Urothelium cell line (cell line): ENCODE results near the gene PWP2.
"Not testable (repeated sequence)": the region's sequence is repeated elsewhere in the genome, so short reads cannot be mapped to it uniquely, and the experiment has no call there.

Source experiments
- DNase-seq: peaks from one replicate; pipeline ENCODE4 v3.0.0; 2011; ENCODE audit warnings: low spot score, mixed read lengths
- FAIRE-seq: peaks from 2 replicates; lab custom pipeline; 2011; peaks lifted over from hg19 to GRCh38; lab: Jason Lieb, UNC

PWP2 gene

GRCh38 chr21:44107026-44107501 lies at the start of gene PWP2:
TSS of gene PWP2 (plus strand) at chr21:44107399. CDS start at chr21:44107417, 18 bp downstream.
- peak; percentile 73 for FAIRE-seq

GRCh38 chr21:44057960-44058651 lies 49.1 kb upstream of the PWP2 start:
- no peak for FAIRE-seq
- no peak for DNase-seq

More at GRCh38 chr21:44107026-44107501, at the start of gene PWP2:
- DNase-seq: not testable (repeated sequence)

GRCh38 chr21:44058652-44058964 lies 48.6 kb upstream of the PWP2 start:
- no peak for DNase-seq
- no peak for FAIRE-seq

DNA sequence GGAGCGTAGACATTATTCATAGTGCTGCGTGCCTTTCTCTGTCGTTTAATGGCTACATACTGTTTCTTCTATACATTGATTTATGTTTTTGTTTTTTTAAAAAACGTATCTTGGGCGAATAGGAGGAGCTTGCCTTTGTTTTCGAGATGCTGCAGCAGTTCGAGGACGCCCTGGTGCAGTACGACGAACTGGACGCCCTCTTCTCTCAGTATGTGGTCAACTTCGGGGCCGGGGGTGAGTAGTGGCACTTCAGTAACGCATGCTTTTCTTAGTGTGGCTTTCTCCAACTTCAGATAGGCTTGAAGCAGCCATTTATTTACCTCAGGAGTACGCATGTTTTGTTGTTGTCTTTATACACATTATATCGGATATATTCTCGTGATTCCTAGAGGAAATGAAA lies 48.2 kb upstream of the PWP2 start:
- no peak for DNase-seq
- no peak for FAIRE-seq

DNA sequence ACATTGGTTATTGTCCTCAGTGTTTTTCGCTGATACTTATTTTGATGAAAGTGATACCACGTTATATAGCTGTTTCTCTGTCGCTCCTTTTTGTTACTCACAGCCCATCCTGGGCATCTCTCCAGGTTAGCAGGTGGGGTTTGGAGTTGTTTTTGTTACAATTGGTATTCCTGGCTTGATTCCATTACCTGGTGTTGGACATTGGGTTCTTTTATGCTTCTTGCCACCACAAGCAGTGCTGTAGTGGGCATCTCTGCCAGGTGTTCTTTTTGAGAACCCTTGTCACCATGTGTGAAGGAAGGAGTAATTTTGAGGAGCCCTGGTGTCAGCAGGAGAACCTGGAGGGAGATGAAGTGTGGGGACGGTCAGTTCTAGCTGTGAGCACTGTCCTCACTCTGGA lies 47.5 kb upstream of the PWP2 start:
- DNase-seq (no peak), FAIRE-seq (no peak)

- no peak for FAIRE-seq
- no peak for DNase-seq
These were observed 44.8 kb upstream of the PWP2 start for GRCh38 chr21:44062380-44062779.

DNA sequence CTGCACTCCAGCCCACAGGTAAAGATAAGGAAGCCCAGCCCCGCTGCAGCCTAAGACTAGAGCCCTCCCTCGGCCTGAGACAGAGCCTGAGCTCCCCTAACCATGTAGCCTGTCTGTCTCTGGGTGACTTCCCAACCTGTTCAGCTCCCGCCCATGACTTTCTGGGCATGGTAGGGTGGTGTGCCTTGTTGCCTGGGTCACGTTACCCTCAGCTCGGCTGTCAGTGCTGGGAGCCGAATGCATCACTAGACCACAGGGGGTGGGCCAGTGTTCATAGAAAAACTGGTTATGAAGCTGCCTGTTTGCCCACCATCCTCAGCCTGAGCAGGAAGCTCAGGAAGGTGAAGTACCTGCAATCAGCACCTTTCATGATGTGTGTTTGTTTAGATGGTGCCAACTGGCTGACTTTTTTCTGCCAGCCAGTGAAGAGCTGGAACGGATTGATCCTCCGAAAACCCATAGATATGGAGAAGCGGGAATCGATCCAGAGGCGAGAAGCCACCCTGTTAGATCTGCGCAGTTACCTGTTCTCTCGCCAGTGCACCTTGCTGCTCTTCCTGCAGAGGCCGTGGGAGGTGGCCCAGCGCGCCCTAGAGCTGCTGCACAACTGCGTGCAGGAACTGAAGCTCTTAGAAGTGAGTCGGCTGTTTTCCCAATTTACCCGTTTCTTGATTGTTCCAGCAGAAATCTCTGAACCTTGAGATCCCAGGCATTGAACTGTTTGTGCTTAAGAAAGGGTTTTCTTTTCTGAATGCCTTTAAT lies 43.9 kb upstream of the PWP2 start:
- FAIRE-seq: no peak
- DNase-seq: no peak

GRCh38 chr21:44064852-44065403 lies 42.3 kb upstream of the PWP2 start:
- FAIRE-seq (no peak), DNase-seq (no peak)

- FAIRE-seq (no peak), DNase-seq (no peak)
These were observed 41.8 kb upstream of the PWP2 start for GRCh38 chr21:44065428-44065827.

GRCh38 chr21:44066116-44066515 lies 41.1 kb upstream of the PWP2 start:
- FAIRE-seq (no peak), DNase-seq (no peak)

- no peak for FAIRE-seq
- no peak for DNase-seq
These were observed 40.0 kb upstream of the PWP2 start for GRCh38 chr21:44067011-44067839.

- DNase-seq (no peak), FAIRE-seq (no peak)
These were observed 36.8 kb upstream of the PWP2 start for GRCh38 chr21:44070391-44070790.

GRCh38 chr21:44071359-44072104 lies 35.7 kb upstream of the PWP2 start:
- DNase-seq (no peak), FAIRE-seq (no peak)

GRCh38 chr21:44072111-44072510 lies 35.1 kb upstream of the PWP2 start:
- FAIRE-seq (no peak), DNase-seq (no peak)

DNA sequence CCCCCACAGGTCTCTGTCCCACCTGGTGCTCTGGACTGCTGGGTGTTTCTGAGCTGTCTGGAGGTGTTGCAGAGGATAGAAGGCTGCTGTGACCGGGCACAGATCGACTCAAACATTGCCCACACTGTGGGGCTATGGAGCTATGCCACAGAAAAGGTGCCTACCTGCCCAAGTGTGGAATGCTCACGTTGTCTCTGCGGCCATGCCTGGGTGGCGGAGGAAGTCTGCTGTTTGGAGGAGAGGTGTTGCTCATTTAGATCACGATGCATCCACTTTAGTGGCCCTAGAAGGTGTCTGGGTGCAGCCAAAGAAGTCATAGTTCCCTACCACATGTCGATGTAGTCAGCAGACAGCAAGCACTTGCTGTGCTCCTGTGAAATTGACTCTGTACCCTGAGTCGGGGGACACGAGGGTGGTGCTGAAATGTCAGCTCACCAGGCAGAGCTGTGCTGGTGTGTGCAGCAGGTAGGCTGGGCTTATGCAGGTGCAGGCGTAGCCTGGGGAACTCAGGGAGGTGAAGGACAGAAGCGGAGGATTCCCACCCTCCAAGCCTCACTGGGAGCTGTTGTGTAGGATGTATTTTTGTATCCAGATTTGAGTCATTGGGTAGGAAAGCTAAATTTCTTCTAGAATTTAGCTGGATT lies 32.8 kb upstream of the PWP2 start:
- FAIRE-seq: no peak
- DNase-seq: no peak

DNA sequence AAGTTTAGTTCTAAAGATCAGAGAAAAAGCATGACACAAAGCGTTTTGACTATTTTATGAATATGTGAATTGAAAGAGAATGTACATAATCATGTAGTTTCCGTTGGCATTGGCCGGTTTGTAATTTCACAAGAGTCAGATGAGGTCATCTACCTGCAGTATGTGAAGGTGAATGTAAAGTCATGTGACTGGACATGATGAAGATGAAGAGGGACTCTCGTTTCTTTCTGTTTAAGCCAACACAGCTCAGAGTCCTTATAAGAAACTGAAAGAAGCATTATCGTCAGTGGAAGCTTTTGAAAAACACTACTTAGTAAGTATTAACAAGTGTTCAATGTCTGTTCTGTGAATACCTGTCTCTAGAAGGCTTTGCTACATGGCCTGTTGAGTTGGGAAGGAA lies 30.9 kb upstream of the PWP2 start:
- no peak for FAIRE-seq
- DNase-seq: no peak

DNA sequence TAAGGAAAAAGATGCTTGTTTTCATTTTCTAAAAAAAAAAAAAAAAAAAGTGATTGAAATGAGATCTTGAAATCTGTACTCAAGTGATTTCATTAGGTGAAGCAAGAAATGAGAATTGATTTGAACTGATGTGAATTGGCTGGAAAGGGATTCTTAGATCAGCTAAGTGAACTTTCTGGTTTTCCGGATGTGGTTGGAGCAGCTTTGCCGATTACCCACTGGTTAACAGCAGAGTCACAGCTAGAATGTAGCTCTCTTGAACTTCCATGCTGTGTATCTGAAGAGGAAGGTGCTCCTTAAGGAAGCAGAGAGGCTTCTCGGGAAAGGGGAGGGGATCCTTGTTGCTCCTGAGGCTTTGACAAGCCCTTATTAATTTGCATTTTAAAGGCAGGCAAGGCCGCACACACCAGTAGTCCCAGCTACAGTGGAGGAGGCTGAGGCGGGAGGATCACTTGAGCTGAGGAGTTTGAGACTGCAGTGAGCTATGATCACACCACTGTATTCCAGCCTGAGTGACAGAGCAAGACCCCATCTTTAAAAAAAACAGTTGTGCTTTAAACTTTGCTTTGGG lies 28.7 kb upstream of the PWP2 start:
- DNase-seq: no peak
- no peak for FAIRE-seq

GRCh38 chr21:44079446-44079845 lies 27.8 kb upstream of the PWP2 start:
- DNase-seq (no peak), FAIRE-seq (no peak)

GRCh38 chr21:44079846-44080245 lies 27.4 kb upstream of the PWP2 start:
- no peak for DNase-seq
- no peak for FAIRE-seq
